GM12878 (cell line): ENCODE data around the gene LRBA. TPM values are rescaled to one million over a fixed set of nuclear protein-coding genes. Genes with fewer than 3 reads are reported as not detected.

Source experiments
- ATAC-seq: fragments of 200-7000 bp; cut with Tn5 transposase; 3 replicates; pipeline ENCODE4 v1.9.1; 2020; ENCODE audit warnings: mild to moderate bottlenecking, moderate library complexity
- BruUV-seq: library from RNA; stranded (reverse); fragments of 400-500 nt; replicated peaks from 2 replicates; lab custom pipeline; 2021; lab: Mats Ljungman, UMichigan
- CTCF ChIA-PET: fragments of 300-600 bp; sonication (Branson Sonifier 250); formaldehyde crosslinking; extraction: SDS; loops from one replicate; lab custom pipeline; 2021; ENCODE audit warnings: inconsistent platforms; lab: Yijun Ruan, JAX
- POLR2A ChIA-PET: fragments of 350-600 bp; formaldehyde crosslinking; extraction: SDS; loops from one replicate; lab custom pipeline; 2021; ENCODE audit warnings: inconsistent platforms; lab: Charles Lee
- RAD21 ChIA-PET: fragments of 300-600 bp; sonication (Branson Sonifier 250); formaldehyde crosslinking; loops from one replicate; lab custom pipeline; 2023; ENCODE audit warnings: antibody characterized with exemption; ENCODE audit not compliant: unreplicated experiment; lab: Charles Lee
- SMC1A ChIA-PET: fragments of 300-600 bp; sonication (Branson Sonifier 250); formaldehyde crosslinking; loops from one replicate; lab custom pipeline; 2023; ENCODE audit not compliant: unreplicated experiment, uncharacterized antibody; lab: Charles Lee
- DNase-seq: peaks from one replicate; pipeline ENCODE4 v3.0.0-alpha.2; 2011; ENCODE audit warnings: low read depth, low spot score
- FAIRE-seq: peaks from 3 replicates; lab custom pipeline; 2011; peaks lifted over from hg19 to GRCh38; lab: Jason Lieb, UNC
- H2AFZ ChIP-seq: 2 replicates; pipeline ENCODE4 v1.6.0; 2011; ENCODE audit warnings: low read depth, low read length, control low read depth; ENCODE audit not compliant: control insufficient read depth
- H3K27ac ChIP-seq: 2 replicates; pipeline ENCODE4 v1.5.1; 2011; ENCODE audit warnings: control low read depth; ENCODE audit not compliant: control insufficient read depth, insufficient read depth
- H3K27me3 ChIP-seq, 2 experiments: replicated peaks in 1 of 2; 2 replicates each; pipeline versions ENCODE4 v1.6.0 to v1.6.1; 2011; ENCODE audit warnings: low read length in 1 of 2; ENCODE audit not compliant: control insufficient read depth in 2 of 2, insufficient read depth in 2 of 2
- H3K36me3 ChIP-seq, 2 experiments: 2 replicates each; pipeline ENCODE4 v1.5.1; 2011; ENCODE audit warnings: low read length in 1 of 2; ENCODE audit not compliant: control insufficient read depth in 2 of 2, insufficient read depth in 2 of 2
- H3K4me1 ChIP-seq: 2 replicates; pipeline ENCODE4 v1.6.1; 2011; ENCODE audit warnings: mild to moderate bottlenecking, low read length, moderate library complexity, mixed read lengths; ENCODE audit not compliant: control insufficient read depth, insufficient read depth
- H3K4me2 ChIP-seq: 2 replicates; pipeline ENCODE4 v1.6.0; 2011; ENCODE audit warnings: control low read depth; ENCODE audit not compliant: control insufficient read depth, insufficient read depth
- H3K4me3 ChIP-seq: fragments of 200-600 bp; sonication (generic); 2 replicates; pipeline ENCODE4 v1.5.1; 2016
- H3K79me2 ChIP-seq: 2 replicates; pipeline ENCODE4 v1.6.0; 2011; ENCODE audit warnings: low read length; ENCODE audit not compliant: control insufficient read depth, insufficient read depth
- H3K9ac ChIP-seq: 2 replicates; pipeline ENCODE4 v1.8.0; 2011; ENCODE audit warnings: low read length, control low read depth, mixed read lengths; ENCODE audit not compliant: control insufficient read depth, insufficient read depth
- H3K9me3 ChIP-seq: replicated peaks from 3 replicates; pipeline ENCODE4 v1.5.1; 2011; ENCODE audit warnings: mild to moderate bottlenecking, low read length; ENCODE audit not compliant: control insufficient read depth, insufficient read depth
- H4K20me1 ChIP-seq: 2 replicates; pipeline ENCODE4 v1.6.0; 2011; ENCODE audit not compliant: control insufficient read depth, insufficient read depth
- EED ChIP-seq: sonication (generic); IDR thresholded peaks from 2 replicates; pipeline ENCODE4 v1.6.1; 2016; ENCODE audit warnings: antibody characterized with exemption, low read depth
- NFIC ChIP-seq: IDR thresholded peaks from 2 replicates; pipeline ENCODE4 v1.6.1; 2012; ENCODE audit warnings: low read depth, mild to moderate bottlenecking, inconsistent platforms, low read length, moderate library complexity
- RUNX3 ChIP-seq: IDR thresholded peaks from 2 replicates; pipeline ENCODE4 v1.6.1; 2012; ENCODE audit warnings: low read length, inconsistent platforms
- ZNF687 ChIP-seq: fragments of 450-650 bp; IDR thresholded peaks from 2 replicates; pipeline ENCODE4 v1.6.1; 2017; ENCODE audit warnings: mild to moderate bottlenecking, moderate library complexity
- WGBS: methylation state at CpG from one replicate; pipeline ENCODE4 v1.1.6; 2016; ENCODE audit warnings: low lambda C conversion rate; ENCODE audit not compliant: insufficient replicate concordance, insufficient coverage; ENCODE audit errors: missing lambda C conversion rate; 5-methylcytosine and 5-hydroxymethylcytosine counted together
- in situ Hi-C: fragments of 300-500 bp; cut with MboI; formaldehyde crosslinking; loops from 9 replicates; pipeline ENCODE4 v1.14.3; 2018; ENCODE audit warnings: mixed read lengths
- intact Hi-C: fragments of 100-400 bp; cut with micrococcal nuclease; formaldehyde crosslinking; loops from one replicate; pipeline ENCODE4 v1.14.2; 2022; ENCODE audit not compliant: unreplicated experiment
- polyA plus RNA-seq, 11 experiments: library from polyadenylated mRNA; depleted of rRNA in 4 of 11; unstranded in 6 of 11; stranded (reverse) in 5 of 11; fragments of >200 nt; fragmentation: Nextera tagmentation in 4 of 11; fragmentation: Illumina TruSeq in 1 of 11; extraction: Ambion mirVana in 4 of 11; extraction: Trizol in 1 of 11; gene quantifications; 1 replicate in 1 of 11; 2 replicates in 10 of 11; pipeline versions ENCODE4 v1.2.1 to v1.2.3, GENCODE V29; 2011 to 2016; ENCODE audit warnings: inconsistent platforms in 2 of 11, missing spikeins in 2 of 11, low read depth in 1 of 11
- total RNA-seq, 4 experiments: library from RNA; depleted of rRNA in 3 of 4; stranded (reverse); fragments of >200 nt in 3 of 4; fragmentation: Illumina TruSeq in 1 of 4; extraction: Trizol in 1 of 4; gene quantifications; 2 replicates each; pipeline versions ENCODE4 v1.2.1 to v1.2.3, GENCODE V29; 2013 to 2021

LRBA gene
- total and polyA plus RNA-seq, 10 of the 15 experiments (the other 5 are each of a cell fraction or from before 2014, with no cell fraction given), result 20.3 to 93.4 (median 55.0) TPM

- TF ChIP-seq ZNF687, result no peak
- TF ChIP-seq, all 136 proteins: peak for 0
These were observed 1.6 kb downstream of the LRBA start (continued) for GRCh38 chr4:151013491-151013890.

GRCh38 chr4:151012820-151013219, 2.3 kb downstream of the LRBA start:
- ChIA-PET RAD21 (interaction anchor here (0.6 to 7.2 kb wide), 7 partner anchors 16 to 86 kb away, joined by 3 to 36 read pairs (median 5); no protein-coding TSS in a partner anchor), CTCF (interaction anchor here (0.5 to 3.8 kb wide), 7 partner anchors 51 to 568 kb away, joined by 3 to 21 read pairs (median 3); no protein-coding TSS in a partner anchor), POLR2A (interaction anchor here (0.6 to 2.9 kb wide), 14 partner anchors 10 to 1339 kb away, joined by 3 to 22 read pairs (median 4); no protein-coding TSS in a partner anchor), SMC1A (interaction anchor here (0.7 to 5.0 kb wide), 16 partner anchors 17 to 146 kb away, joined by 3 to 31 read pairs (median 4); partner anchors contain the start of gene RPS3A)
- Histone ChIP-seq H3K79me2 (peaks cover 67% of the 10 kb centered on the region), H3K27ac (no peak overlapping the region), H2AFZ (no peak overlapping the region), H3K36me3 (no peaks in the 10 kb centered on the region; a peak in 2 of 4 replicates), H3K9me3 (no peaks in the 10 kb centered on the region; the same call in 2 of the 3 replicates), H3K4me2 (peak overlapping the region; percentile 53), H3K9ac (peak overlapping the region; percentile 96), H3K4me3 (peak overlapping the region; percentile 100), H4K20me1 (no peaks in the 10 kb centered on the region), H3K27me3 (no peaks in the 10 kb centered on the region), H3K4me1 (peaks cover 4% of the 10 kb centered on the region)
- ATAC-seq, result no peak
- 52% methylated on average over 8 of the region's 8 CpGs for whole genome bisulfite sequencing
- FAIRE-seq, result no peak
- BruUV-seq, result no TSS peak
- DNase-seq, result no peak
- in situ Hi-C loops, result no loop called here
- intact Hi-C loops, result no loop called here
- TF ChIP-seq NFIC (0 out of 2 replicates have a peak, but pooled peaks have one; percentile 17), RUNX3 (0 out of 2 replicates have a peak, but pooled peaks have one; percentile 9), EED (no peak)
